GM23248 (cell line): Measurements from ENCODE around the gene NUDT4.

Experiments used
- EZH2 ChIP-seq: fragments of 200-600 bp; sonication (generic); IDR thresholded peaks from 2 replicates; pipeline ENCODE4 v1.6.1; 2018; ENCODE audit warnings: antibody characterized with exemption, mild to moderate bottlenecking; ENCODE audit not compliant: insufficient read depth, poor library complexity, severe bottlenecking
- EZH2phosphoT487 ChIP-seq: fragments of 200-600 bp; sonication (generic); IDR thresholded peaks from 2 replicates; pipeline ENCODE4 v1.6.1; 2018; ENCODE audit warnings: antibody characterized with exemption, moderate library complexity, mild to moderate bottlenecking, low read depth; ENCODE audit not compliant: insufficient read depth

- TF ChIP-seq EZH2phosphoT487: no peak
- no peak for TF ChIP-seq EZH2
Measured at GRCh38 chr12:93415723-93416464, 38.2 kb downstream of the NUDT4 start.
